ENCODE measurements around the gene KLHL26.

The KLHL26 gene

GRCh38 chr19:18698321-18699167 lies 61.7 kb downstream of the KLHL26 start:
- no peak for DNase-seq

- no peak for DNase-seq
Observed at GRCh38 chr19:18699403-18700054, 62.7 kb downstream of the KLHL26 start.

- DNase-seq: peak; percentile 75
Observed at GRCh38 chr19:18700501-18701249, 63.8 kb downstream of the KLHL26 start.

GRCh38 chr19:18701250-18701608 lies 64.4 kb downstream of the KLHL26 start:
- no peak for DNase-seq

GRCh38 chr19:18704054-18704453 lies 67.2 kb downstream of the KLHL26 start:
- no peak for DNase-seq

GRCh38 chr19:18704971-18705370 lies 68.1 kb downstream of the KLHL26 start:
- no peak for DNase-seq

- DNase-seq: no peak
Observed at GRCh38 chr19:18708452-18709231, 71.8 kb downstream of the KLHL26 start.

GRCh38 chr19:18709546-18709945 lies 72.7 kb downstream of the KLHL26 start:
- DNase-seq: no peak

- no peak for DNase-seq
Observed at GRCh38 chr19:18710186-18710585, 73.4 kb downstream of the KLHL26 start.

- DNase-seq: peak; percentile 95
Observed at GRCh38 chr19:18710996-18711751, 74.3 kb downstream of the KLHL26 start.

- no peak for DNase-seq
Observed at GRCh38 chr19:18711893-18712292, 75.1 kb downstream of the KLHL26 start.

- peak; percentile 70 for DNase-seq
Observed at GRCh38 chr19:18712981-18713380, 76.2 kb downstream of the KLHL26 start.

- no peak for DNase-seq
Observed at GRCh38 chr19:18713550-18714117, 76.8 kb downstream of the KLHL26 start.

GRCh38 chr19:18715416-18715815 lies 78.6 kb downstream of the KLHL26 start:
- no peak for DNase-seq

- no peak for DNase-seq
Observed at GRCh38 chr19:18716857-18717256, 80.0 kb downstream of the KLHL26 start.

- DNase-seq: no peak
Observed at GRCh38 chr19:18717601-18718000, 80.8 kb downstream of the KLHL26 start.

GRCh38 chr19:18718015-18718526 lies 81.2 kb downstream of the KLHL26 start:
- DNase-seq: no peak

GRCh38 chr19:18718846-18719458 lies 82.1 kb downstream of the KLHL26 start:
- no peak for DNase-seq

GRCh38 chr19:18719541-18719940 lies 82.7 kb downstream of the KLHL26 start:
- DNase-seq: no peak
